SK-N-MC (cell line): Measurements from ENCODE around the gene ABCA8.
"Not testable (repeated sequence)": the region's sequence is repeated elsewhere in the genome, so short reads cannot be mapped to it uniquely, and the experiment has no call there.

Source experiments
- EZH2 ChIP-seq: fragments of 200-600 bp; sonication (generic); IDR thresholded peaks from one replicate; pipeline ENCODE4 v1.6.1; 2017; ENCODE audit warnings: antibody characterized with exemption
- FOXP2 ChIP-seq: optimal IDR thresholded peaks from 2 replicates; pipeline ENCODE3; 2011; ENCODE audit warnings: mild to moderate bottlenecking, moderate library complexity; ENCODE audit not compliant: insufficient read depth; ENCODE audit errors: extremely low read length, control extremely low read depth
- POLR2AphosphoS5 ChIP-seq: IDR thresholded peaks from 2 replicates; pipeline ENCODE4 v1.6.1; 2012; ENCODE audit warnings: mild to moderate bottlenecking, low read depth, low read length, borderline replicate concordance

DNA sequence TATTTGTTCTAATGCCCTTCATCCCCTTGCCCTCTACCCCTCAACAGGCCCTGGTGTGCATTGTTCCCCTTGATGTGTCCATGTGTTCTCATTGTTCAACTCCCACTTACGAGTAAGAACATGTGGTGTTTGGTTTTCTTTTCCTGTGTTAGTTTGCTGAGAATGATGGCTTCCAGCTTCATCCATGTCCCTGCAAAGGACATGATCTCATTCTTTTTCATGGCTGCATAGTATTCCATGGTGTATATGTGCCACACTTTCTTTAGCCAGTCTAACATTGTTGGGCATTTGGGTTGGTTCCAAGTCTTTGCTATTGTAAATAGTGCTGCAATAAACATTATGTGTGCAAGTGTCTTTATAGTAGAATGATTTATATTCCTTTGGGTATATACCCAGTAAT, 7.3 kb downstream of the ABCA8 start:
- TF ChIP-seq POLR2AphosphoS5, EZH2, FOXP2: not testable (repeated sequence)
